Measurements from ENCODE around the gene ZNF296. TPM values are rescaled to one million over a fixed set of nuclear protein-coding genes. Genes with fewer than 3 reads are reported as not detected.

ZNF296 gene
- total RNA-seq, result 0.68 and 1.2 TPM in 2 replicates

DNA sequence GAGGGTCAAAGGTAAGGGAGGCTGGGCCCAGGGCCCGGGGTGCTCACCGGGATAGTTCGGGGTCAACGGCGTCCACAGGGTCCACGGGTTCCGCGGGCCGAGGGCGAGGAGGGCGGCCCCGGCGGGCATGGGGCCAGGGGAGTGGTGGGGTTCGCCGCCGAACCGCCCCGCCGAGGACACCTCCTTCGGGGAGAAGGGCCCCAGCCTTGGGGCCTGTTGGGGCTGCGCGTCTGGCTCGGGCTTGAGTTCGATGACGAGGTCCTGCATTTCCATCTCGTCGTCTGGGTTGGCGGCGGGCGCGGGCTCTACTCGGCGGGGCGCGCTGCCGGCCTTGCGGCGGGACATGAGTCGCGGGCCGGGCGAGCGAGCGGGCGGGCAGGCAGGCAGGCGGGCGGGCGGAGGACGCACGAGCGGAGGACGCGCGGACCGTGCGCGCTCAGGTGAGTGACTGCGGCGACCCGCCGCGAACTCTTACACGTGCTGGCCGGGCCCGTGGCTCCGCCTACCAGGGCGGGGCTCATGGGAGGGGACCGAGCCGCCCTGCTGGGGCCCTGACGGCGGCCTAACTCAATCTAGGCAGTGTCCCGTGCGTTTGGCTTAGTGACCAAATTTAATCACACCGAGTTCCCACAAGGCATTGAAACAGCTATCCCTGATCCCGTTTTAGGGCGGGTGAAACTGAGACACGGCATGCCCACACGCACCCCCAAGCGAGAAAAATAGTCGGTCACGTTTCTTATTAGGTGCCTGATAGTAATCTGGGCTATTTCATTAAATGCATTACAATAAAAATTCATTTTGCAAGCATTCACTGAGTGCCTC is at the start of gene ZNF296:
Gene ZNF296, minus strand, starts transcription at position 450 of the 822 bp plus-strand sequence. Its CDS starts 105 bp downstream, at position 345.

DNA sequence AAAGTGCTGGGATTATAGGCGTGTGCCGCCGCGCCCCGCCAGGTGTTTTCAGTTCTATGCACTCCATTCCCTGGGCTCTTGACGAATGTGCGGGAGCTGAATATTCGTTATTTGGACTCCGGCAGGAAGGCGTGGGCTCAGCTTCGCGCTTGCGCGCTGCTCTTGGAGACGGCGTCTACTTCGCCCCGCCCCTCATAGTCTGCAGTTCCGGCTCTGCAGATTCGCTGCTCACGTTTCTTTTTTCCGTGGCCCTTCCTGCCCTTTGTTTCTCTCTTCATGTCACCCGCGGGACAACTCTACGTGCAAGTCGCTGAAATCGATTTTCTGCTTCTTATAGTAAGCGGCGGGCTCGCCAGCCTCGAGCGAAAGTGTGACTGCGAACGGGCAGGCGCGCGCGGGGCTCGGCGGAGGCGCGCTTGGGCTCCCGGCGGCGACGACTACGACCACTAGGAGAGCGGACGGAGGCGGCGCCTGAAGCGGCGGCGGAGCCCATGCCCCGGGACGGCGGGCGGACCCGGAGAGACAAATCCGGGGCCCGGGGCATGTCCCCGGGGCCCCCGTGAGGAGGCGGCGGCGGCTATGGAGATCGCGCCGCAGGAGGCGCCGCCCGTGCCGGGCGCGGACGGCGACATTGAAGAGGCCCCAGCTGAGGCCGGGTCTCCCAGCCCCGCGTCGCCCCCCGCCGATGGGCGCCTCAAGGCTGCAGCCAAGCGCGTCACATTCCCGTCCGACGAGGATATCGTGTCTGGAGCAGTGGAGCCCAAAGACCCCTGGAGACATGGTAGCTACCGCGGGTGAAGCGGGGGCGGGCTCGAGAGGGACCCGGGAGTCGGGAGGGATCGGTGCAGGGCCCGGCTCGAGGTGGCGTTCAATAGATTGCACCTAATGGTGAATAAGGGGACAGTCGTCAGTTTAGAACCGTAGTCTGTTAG is 16.7 kb upstream of the ZNF296 start, which contains the start of gene PPP1R37:
Gene PPP1R37, plus strand, starts transcription at position 433 of the 932 bp plus-strand sequence. Its CDS starts 147 bp downstream, at position 580.

DNA sequence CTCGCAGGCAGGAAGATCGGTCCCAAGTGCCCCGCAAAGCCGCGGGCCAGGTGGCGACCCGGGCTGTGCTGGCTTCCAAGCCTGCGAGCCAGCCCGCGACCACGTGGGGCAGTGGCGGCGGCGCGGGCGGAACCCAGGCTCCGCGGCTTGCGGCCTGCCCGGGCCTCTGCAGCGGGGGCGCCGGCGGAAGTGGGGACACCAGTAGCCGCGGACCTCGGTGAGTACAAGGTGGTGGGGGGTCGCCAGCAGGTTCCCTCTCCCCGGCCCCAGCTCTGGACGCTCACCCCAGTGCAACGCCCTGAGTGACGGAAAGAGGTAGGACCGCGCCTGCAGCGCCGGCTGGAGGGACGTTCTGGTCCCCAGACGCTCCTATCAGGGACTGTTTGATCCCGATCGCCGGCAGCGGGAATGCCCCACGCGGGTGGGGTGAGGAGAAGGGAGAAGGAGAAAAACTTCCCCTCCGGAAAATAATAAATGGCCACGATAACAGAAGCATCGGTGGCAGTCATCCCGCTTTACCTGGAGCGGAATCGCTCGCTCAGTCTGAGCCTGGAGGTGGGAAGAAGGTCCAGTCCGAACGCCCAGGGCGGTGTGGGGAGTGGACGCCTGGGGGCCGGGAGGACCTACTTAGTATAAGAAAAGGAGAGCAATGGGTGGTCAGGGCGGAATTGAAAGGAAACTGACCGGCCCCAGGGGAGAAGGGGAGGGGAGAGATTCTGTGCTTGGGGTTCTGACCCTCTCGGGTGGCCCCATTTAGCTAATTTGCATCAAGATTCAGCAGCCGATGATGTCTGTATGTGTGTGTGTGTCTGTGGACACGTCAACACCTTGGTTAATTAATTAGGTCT is 3.0 kb upstream of the ZNF296 start, which contains the start of gene GEMIN7:
Gene GEMIN7, plus strand, starts transcription at position 198 of the 848 bp plus-strand sequence. CDS start 10,855 bp downstream, outside the sequence.

DNA sequence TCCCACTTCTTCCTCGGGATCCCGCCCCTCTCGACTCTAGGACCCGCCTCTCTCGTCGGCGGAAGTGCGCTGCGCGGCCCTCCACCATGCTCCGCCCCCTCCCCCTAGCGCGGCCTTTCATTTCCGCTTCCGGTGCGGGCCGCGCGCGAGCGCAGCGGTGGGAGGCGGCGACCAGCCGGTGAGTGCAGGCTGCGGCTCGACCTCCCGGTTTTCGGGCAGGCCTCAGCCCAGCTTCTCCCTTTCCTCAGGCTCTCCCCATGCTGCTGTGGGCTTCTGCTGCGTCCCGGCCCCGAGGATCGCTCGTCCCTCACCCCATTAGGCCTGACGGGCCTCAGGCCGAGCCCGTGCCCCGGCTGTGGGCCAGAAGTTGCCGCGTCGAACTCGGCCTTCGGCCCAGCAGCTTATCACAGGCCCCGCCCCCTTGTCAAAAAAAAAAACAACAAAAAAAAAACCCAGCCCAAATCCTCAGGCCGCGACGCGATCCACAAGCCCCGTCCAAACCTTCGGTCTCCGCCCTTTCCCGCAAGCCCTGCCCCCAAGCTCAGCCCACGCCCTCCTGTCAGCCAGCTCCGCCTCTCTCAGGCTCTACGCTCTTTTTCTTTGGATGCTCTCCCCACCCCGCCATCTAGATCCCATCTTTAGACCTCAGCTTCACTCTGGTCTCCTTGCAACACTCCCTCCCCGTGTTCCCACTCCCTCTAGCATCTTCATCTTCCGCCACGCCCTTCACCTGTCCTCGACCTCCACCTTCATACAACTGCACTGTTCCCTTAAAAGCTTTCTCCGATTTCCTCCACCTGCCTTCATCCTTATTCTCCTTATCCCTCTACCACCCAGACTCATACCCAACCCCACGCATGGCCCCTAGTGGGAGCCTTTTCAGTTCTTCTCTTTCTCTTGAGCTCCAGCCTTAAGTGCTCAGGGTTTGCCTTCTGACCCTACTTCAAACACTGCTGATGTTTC is 37.1 kb downstream of the ZNF296 start, which contains the start of gene CLASRP:
Gene CLASRP, plus strand, starts transcription at position 115 of the 963 bp plus-strand sequence. CDS start 1,168 bp downstream, outside the sequence.

Other genes starting within 250 kb of the ZNF296 start
- 49.9 and 65.4 TPM in 2 replicates for gene NECTIN2, start 230.2 kb downstream of the ZNF296 start, total RNA-seq
- gene TOMM40, start 185.2 kb downstream of the ZNF296 start, total RNA-seq, result 62.5 and 73.3 TPM in 2 replicates
- 27.3 and 227 TPM in 2 replicates for gene APOE, start 170.7 kb downstream of the ZNF296 start, total RNA-seq
- gene APOC1, start 161.9 kb downstream of the ZNF296 start, total RNA-seq, result 0.43 TPM in 1 of 2 replicates, not detected in the other
- not detected in 2 replicates for gene APOC4, start 134.2 kb downstream of the ZNF296 start, total RNA-seq
- not detected in 2 replicates for gene APOC2, start 130.4 kb downstream of the ZNF296 start, total RNA-seq
- 33.5 and 73.4 TPM in 2 replicates for gene CLPTM1, start 121.1 kb downstream of the ZNF296 start, total RNA-seq
- gene RELB, start 75.0 kb downstream of the ZNF296 start, total RNA-seq, result 5.8 and 14.2 TPM in 2 replicates
- gene CLASRP, start 37.4 kb downstream of the ZNF296 start, total RNA-seq, result 7.2 and 15.0 TPM in 2 replicates
- 14.9 and 27.0 TPM in 2 replicates for gene GEMIN7, start 2.8 kb upstream of the ZNF296 start, total RNA-seq
- 16.1 and 35.8 TPM in 2 replicates for gene PPP1R37, start 16.7 kb upstream of the ZNF296 start, total RNA-seq
- gene NKPD1, start 84.5 kb upstream of the ZNF296 start, total RNA-seq, result 0.34 and 0.93 TPM in 2 replicates
- 7.9 and 8.2 TPM in 2 replicates for gene TRAPPC6A, start 101.8 kb upstream of the ZNF296 start, total RNA-seq
- 6.1 and 6.2 TPM in 2 replicates for gene BLOC1S3, start 102.3 kb upstream of the ZNF296 start, total RNA-seq
- gene EXOC3L2, start 168.9 kb upstream of the ZNF296 start, total RNA-seq, result 0.07 TPM in 1 of 2 replicates, not detected in the other
- 6.8 and 40.3 TPM in 2 replicates for gene MARK4, start 174.8 kb upstream of the ZNF296 start, total RNA-seq
- not detected in 2 replicates for gene CKM, start 246.4 kb upstream of the ZNF296 start, total RNA-seq